HFFc6 (cell line): ENCODE measurements around the gene KIF18A. TPM values are rescaled to one million over a fixed set of nuclear protein-coding genes. Genes with fewer than 3 reads are reported as not detected.

ENCODE experiments used
- DNase-seq: peaks from one replicate; pipeline ENCODE4 v3.0.0-alpha.2; 2018
- H3K27ac Mint-ChIP-seq: 2 replicates; pipeline ENCODE4 v1.8.0; 2020; ENCODE audit warnings: mild to moderate bottlenecking, mixed read lengths
- H3K27me3 Mint-ChIP-seq: 2 replicates; pipeline ENCODE4 v1.8.0; 2021; ENCODE audit warnings: mild to moderate bottlenecking, moderate library complexity, mixed read lengths; ENCODE audit not compliant: insufficient read depth
- H3K36me3 Mint-ChIP-seq: 2 replicates; pipeline ENCODE4 v1.8.0; 2021; ENCODE audit warnings: low read depth, mixed read lengths
- H3K4me1 Mint-ChIP-seq: 2 replicates; pipeline ENCODE4 v1.8.0; 2020; ENCODE audit warnings: low read depth, mixed read lengths
- H3K4me3 Mint-ChIP-seq: 2 replicates; pipeline ENCODE4 v1.8.0; 2020; ENCODE audit warnings: mild to moderate bottlenecking, moderate library complexity, mixed read lengths
- H3K9me3 Mint-ChIP-seq: 2 replicates; pipeline ENCODE4 v1.8.0; 2020; ENCODE audit warnings: mild to moderate bottlenecking, mixed read lengths
- CTCF ChIP-seq: fragments of 200-600 bp; sonication (generic); IDR thresholded peaks from 2 replicates; pipeline ENCODE4 v1.5.0; 2021; ENCODE audit warnings: antibody characterized with exemption, mild to moderate bottlenecking
- total RNA-seq, 6 experiments: library from RNA; stranded (reverse); fragmentation: NEBNext Ultra II Directional; extraction: Animal tissue kit (Norgen Biotek cat#: 25700); gene quantifications; 2 replicates in 1 of 6; 3 replicates in 5 of 6; pipeline ENCODE4 v1.2.3, GENCODE V29; 2021

Gene KIF18A
- total RNA-seq, 6 experiments from 2014 or later = 13.1 to 25.4 (median 22.4) TPM

DNA sequence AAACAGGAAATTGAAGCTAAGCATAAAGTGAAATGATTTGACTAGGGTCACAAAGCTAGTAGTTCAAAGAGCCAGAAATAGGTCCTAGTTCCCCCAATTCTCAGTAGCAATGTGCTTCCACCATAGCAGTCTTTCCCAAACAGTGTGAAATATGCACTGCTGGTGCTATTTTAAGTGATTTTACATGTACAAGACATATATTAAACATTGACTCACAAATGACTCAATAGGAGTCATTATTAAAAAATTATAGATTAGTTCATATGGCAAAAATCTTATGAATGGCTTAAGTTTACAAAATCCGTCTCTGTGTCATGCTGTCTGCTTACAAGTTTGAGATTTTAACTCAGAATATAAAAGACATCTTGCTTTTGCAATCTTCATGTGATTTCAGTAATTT lies 21.4 kb downstream of the KIF18A start:
- no peak for TF ChIP-seq CTCF
- Mint-ChIP-seq H3K36me3 (peaks cover 40% of the 10 kb centered on the region), H3K9me3 (0 out of 2 replicates have a peak, but pooled peaks cover 5% of the 10 kb centered on the region), H3K4me3 (no peak overlapping the region), H3K4me1 (peaks cover 64% of the 10 kb centered on the region), H3K27ac (peak overlapping the region; percentile 76), H3K27me3 (no peaks in the 10 kb centered on the region)
- peak; percentile 73 for DNase-seq

DNA sequence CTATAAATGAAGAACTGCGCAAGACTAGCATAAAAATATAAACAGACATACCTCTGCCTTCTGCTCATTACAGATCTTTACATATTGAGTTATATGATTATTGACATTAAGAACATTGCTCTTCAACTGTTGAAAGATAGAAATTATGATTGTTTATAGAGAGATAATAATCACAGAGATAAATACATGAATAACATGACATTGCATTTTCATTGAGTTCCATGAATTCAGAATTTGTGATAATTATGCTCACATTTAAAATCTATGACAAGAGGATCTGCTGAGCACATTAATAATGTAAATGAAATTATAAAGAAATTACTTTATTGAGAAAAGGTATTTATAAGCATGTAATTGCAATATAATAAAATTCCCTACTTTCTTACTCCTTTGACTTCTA lies 24.8 kb downstream of the KIF18A start:
- Mint-ChIP-seq H3K27me3 (no peaks in the 10 kb centered on the region), H3K4me1 (peaks cover 40% of the 10 kb centered on the region), H3K4me3 (no peak overlapping the region), H3K9me3 (0 out of 2 replicates have a peak, but pooled peaks cover 5% of the 10 kb centered on the region), H3K36me3 (peaks cover 44% of the 10 kb centered on the region), H3K27ac (no peak overlapping the region)
- DNase-seq = no peak
- no peak for TF ChIP-seq CTCF

- Mint-ChIP-seq H3K27ac (no peak overlapping the region), H3K9me3 (no peaks in the 10 kb centered on the region), H3K27me3 (no peaks in the 10 kb centered on the region), H3K4me1 (peaks cover 22% of the 10 kb centered on the region), H3K36me3 (peaks cover 30% of the 10 kb centered on the region), H3K4me3 (no peak overlapping the region)
- no peak for DNase-seq
- no peak for TF ChIP-seq CTCF
Measured at GRCh38 chr11:28077521-28077920, 30.4 kb downstream of the KIF18A start.

GRCh38 chr11:28072321-28072720 lies 35.6 kb downstream of the KIF18A start:
- DNase-seq = peak; percentile 5
- Mint-ChIP-seq H3K36me3 (peaks cover 36% of the 10 kb centered on the region), H3K27me3 (no peaks in the 10 kb centered on the region), H3K27ac (peak overlapping the region; percentile 36; the same call in 1 of the 2 replicates), H3K9me3 (no peaks in the 10 kb centered on the region), H3K4me3 (peak overlapping the region; percentile 21; the same call in 1 of the 2 replicates), H3K4me1 (peaks cover 29% of the 10 kb centered on the region)
- no peak for TF ChIP-seq CTCF

GRCh38 chr11:28071305-28071704 lies 36.7 kb downstream of the KIF18A start:
- no peak for TF ChIP-seq CTCF
- no peak overlapping the region for H3K27ac Mint-ChIP-seq
- H3K36me3 Mint-ChIP-seq = peaks cover 34% of the 10 kb centered on the region
- no peaks in the 10 kb centered on the region for H3K9me3 Mint-ChIP-seq
- H3K27me3 Mint-ChIP-seq = no peaks in the 10 kb centered on the region
- no peak for DNase-seq
- H3K4me3 Mint-ChIP-seq = no peak overlapping the region
- peaks cover 29% of the 10 kb centered on the region for H3K4me1 Mint-ChIP-seq

DNA sequence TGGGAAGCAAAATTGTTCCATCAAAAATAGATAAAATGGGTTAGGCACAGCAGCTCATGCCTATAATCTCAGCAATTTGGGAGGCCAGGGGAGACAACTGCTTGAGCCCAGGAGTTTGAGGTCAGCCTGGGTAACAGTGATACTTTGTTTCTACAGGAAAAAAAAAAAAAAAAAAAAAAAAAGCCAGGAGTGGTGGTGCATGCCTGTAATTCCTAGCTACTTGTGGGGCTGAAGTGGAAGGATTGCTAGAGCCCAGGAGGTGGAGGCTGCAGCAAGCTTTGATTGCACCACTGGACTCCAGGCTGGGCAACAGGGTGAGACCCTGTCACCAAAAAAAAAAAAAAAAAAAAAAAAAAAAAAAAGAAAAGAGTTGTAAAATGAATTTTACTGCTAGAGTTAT lies 49.6 kb downstream of the KIF18A start:
- Mint-ChIP-seq H3K4me3 (no peak overlapping the region), H3K27me3 (no peaks in the 10 kb centered on the region), H3K9me3 (no peaks in the 10 kb centered on the region), H3K4me1 (peaks cover 30% of the 10 kb centered on the region), H3K27ac (no peak overlapping the region), H3K36me3 (peaks cover 42% of the 10 kb centered on the region)
- DNase-seq = peak; percentile 18
- no peak for TF ChIP-seq CTCF
